Epithelial cell of proximal tubule (primary cell): ENCODE results near the gene CDH23. TPM values are rescaled to one million over a fixed set of nuclear protein-coding genes. Genes with fewer than 3 reads are reported as not detected.

Source experiments
- DNase-seq: peaks from one replicate; pipeline ENCODE4 v3.0.0-alpha.2; 2011; ENCODE audit warnings: low read depth
- H3K4me3 ChIP-seq: 2 replicates; pipeline ENCODE4 v1.5.1; 2011; ENCODE audit warnings: low read depth, mild to moderate bottlenecking, low read length
- total RNA-seq: library from RNA; depleted of rRNA; stranded (reverse); fragments of >200 nt; gene quantifications from 2 replicates; pipeline ENCODE4 v1.2.3, GENCODE V29; 2015
- TF ChIP-seq, protein P1 (sequence below): conservative IDR thresholded peaks from 2 replicates; pipeline ENCODE4 v1.5.1; 2012; ENCODE audit warnings: low read depth, mild to moderate bottlenecking, low read length

Gene CDH23
- total RNA-seq, 1 donor from 2014 or later = under 0.01 TPM

DNA sequence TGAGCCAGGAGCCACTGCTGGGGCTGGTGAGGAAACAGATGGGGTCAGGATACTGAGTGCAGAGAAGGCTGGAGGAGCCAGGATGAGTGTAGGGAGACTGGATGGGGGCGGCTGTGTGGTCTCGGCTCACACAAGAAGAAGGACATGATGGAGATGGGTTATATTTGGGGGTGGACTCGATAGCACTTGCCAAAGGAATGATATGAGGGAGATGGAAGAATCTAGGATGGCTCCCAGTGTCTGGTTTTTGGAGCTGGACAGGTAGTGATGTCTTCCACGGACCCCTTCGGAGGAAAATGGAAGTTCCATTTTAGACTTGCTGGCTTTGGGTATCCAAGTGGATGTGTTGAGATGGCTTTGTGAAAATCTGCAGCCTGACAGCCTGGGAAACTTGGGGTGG lies 83.9 kb downstream of the CDH23 start:
- TF ChIP-seq, protein P1, sequence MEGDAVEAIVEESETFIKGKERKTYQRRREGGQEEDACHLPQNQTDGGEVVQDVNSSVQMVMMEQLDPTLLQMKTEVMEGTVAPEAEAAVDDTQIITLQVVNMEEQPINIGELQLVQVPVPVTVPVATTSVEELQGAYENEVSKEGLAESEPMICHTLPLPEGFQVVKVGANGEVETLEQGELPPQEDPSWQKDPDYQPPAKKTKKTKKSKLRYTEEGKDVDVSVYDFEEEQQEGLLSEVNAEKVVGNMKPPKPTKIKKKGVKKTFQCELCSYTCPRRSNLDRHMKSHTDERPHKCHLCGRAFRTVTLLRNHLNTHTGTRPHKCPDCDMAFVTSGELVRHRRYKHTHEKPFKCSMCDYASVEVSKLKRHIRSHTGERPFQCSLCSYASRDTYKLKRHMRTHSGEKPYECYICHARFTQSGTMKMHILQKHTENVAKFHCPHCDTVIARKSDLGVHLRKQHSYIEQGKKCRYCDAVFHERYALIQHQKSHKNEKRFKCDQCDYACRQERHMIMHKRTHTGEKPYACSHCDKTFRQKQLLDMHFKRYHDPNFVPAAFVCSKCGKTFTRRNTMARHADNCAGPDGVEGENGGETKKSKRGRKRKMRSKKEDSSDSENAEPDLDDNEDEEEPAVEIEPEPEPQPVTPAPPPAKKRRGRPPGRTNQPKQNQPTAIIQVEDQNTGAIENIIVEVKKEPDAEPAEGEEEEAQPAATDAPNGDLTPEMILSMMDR = no peak
- no peak for DNase-seq
- H3K4me3 ChIP-seq = no peak overlapping the region

DNA sequence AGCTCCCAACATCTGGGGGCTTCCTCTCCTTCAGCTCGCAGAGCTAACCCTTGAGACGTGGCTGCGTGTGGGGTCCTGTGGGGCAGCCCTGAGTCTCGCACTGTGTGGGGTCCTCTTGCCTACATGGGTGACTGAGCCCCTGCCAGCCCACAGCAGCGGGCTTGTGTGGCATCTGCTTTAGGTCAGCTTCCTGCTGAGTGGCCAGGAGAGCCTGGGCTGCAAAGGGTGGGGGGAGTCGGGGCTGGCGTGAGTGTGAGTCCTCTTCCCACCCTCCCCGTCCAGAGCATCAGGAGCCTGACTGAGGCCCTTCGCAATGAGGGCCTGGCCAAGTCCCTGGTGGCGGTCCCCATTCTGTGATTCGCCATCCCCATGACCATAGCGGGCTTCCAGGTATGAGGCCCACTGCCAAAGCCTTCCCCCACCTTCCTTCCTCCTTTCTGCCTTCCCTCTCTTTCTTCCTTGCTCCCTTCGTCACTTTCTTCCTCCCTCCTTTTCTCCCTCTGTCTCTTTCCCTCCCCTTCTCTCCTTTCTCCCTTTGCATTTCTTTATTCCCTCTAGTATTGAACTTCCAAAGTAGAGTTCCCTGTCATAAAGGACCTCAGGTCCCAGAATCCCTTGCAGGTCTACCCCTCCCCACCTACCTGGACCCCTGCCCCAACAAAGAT lies 85.2 kb downstream of the CDH23 start:
- no peak overlapping the region for H3K4me3 ChIP-seq
- TF ChIP-seq, protein P1 = no peak
- DNase-seq = no peak

DNA sequence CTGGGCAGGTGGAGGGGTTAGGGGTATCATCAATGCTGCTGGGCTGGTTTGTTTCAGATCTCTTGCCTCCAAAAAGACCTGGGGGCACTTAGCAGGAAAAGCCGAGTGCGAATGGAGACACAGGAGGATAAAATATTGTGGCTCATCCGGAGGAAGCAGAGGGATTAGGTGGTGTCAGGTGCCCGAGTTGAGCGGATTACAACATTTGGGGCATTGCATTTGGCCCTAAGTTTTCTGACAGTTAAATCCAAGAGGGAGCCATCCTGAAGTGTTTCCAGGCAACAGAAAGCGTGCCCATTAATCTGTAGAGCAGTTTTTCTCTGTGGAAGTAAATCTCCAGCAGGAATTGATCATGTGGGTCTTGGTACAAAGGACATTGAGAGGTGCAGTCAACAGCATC lies 85.9 kb downstream of the CDH23 start:
- H3K4me3 ChIP-seq = no peak overlapping the region
- DNase-seq = no peak
- TF ChIP-seq, protein P1 = no peak

DNA sequence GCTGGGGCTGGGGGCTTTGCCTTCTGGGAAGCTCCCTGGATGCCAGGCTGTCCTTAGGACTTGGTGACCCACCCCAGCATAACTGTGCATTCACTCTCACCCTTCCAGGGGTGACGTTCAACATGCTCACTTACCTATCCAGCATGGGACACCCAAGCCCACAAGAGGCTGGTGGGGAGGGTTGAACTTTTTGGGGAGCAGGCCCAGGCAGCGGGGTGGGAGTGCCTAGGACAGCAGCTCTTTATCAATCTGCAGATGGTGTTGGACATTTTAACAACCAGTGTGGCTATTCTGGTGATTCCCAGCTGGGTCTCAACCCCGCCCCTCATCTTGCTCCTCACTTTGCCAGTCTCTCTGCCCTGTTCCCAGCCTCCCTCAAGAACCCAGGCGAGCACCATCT lies 86.4 kb downstream of the CDH23 start:
- TF ChIP-seq, protein P1 = no peak
- H3K4me3 ChIP-seq = no peak overlapping the region
- DNase-seq = no peak

DNA sequence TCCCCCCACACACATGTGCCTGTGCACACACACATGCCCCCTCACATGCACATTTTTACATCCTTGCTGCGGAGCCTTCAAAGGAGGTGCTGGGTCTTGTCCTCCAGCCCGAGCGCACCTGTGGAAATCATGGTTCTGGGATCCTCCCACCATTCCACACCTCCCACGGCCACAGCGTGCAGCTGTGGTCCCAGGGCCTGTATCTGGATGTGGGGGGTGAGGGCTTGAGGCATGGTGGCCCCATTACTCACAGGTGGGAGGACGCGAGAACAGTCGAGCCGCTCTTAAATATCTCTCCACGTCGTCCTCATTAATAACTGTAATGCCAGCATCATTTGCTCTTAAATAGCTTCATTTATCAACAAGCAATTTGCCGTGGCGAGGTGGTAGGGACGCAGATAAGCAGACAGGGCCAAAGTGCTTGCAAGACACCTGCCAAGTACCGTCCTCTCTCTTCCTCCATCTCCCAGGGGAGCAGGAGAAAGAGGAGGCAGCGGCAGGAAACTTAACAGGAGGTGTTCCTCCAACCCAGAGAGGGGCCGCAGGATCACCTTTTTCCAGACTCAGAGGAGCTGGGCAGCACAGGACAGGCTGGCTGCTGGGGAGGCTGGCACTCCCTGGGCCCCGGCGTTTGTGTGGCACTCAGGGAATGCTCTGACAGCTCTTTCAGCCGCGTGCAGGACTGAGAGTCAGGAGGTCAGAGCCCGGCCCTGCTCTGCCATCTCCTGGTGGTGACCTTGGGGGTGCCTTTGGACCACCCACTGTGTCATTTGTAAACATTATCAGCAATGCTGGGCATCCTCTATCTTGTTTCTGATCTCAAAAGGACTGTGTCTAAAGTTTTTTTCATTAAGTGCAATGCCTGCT lies 87.4 kb downstream of the CDH23 start:
- DNase-seq = no peak

DNA sequence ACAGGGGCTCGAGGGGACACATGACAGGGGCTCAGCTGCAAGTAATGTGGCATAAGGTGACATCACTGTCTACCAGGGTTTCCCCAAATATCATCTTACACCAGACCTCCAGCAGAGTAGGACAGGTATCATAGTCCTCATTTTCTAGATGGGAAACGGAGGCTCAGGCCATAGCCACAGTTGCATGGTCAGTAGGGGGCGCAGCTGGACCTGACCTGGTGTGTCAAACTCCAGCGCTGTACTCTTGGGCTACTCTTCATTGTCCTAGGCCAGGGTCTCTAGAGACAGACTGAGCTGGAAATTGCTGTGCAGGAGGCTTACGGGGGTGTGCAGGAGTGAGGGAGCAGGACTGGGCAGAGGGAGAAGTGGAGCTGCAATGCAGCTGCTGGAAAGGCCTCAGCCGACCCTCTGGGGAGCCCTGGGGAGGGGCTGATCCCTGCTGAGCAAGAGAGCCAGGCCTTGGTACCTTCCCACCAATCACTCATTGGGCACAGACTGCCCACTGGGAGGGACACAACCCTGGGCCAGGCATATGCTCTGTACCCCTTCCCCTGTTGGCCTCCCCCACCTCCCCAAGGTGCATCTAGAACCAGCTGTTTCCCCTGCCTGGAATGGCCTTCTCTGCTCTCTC lies 89.9 kb downstream of the CDH23 start:
- TF ChIP-seq, protein P1 = peak; percentile 72
- no peak overlapping the region for H3K4me3 ChIP-seq
- DNase-seq = no peak

More for the DNA sequence above, 87.4 kb downstream of the CDH23 start:
- TF ChIP-seq, protein P1 = no peak
- H3K4me3 ChIP-seq = no peak overlapping the region
